ENCODE measurements around the gene DENND1A. TPM values are rescaled to one million over a fixed set of nuclear protein-coding genes. Genes with fewer than 3 reads are reported as not detected.

The DENND1A gene
- total RNA-seq, 1 donor from 2014 or later, result 25.2 TPM

DNA sequence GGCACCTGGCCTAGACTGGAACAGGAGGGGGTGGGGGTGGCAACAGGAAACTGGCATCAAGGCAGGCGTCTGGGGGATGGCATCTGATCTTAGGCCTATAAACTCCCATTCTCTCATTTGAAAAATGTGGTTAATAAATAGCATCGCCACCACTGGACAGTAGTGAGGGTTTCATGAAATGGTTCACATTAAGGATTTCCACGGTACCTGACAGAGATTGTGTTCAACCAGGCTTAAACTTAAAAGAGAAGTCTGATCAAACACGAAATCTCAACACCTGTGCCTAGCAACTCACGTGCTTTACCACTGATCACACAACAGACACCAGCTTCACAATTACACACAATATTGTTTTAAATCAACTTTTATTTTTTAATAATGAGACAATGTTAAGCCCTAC is 3.0 kb downstream of the DENND1A start:
- no peak for ATAC-seq (ENCODE audit: low read depth)
- POLR2A ChIA-PET, result no interaction called here
- peaks cover 38% of the 10 kb centered on the region for H3K4me1 Mint-ChIP-seq
- CTCF ChIA-PET, result no interaction called here
- no peak for DNase-seq
- intact Hi-C loops (cut with micrococcal nuclease), result loop anchor here (5.0 to 10.0 kb wide), 3 partner anchors 90 to 270 kb away; no protein-coding TSS in a partner anchor
- H3K27me3 Mint-ChIP-seq, result no peaks in the 10 kb centered on the region
- H3K9me3 Mint-ChIP-seq, result peaks cover 5% of the 10 kb centered on the region
- no peak overlapping the region for H3K27ac Mint-ChIP-seq
- TF ChIP-seq, protein P1, sequence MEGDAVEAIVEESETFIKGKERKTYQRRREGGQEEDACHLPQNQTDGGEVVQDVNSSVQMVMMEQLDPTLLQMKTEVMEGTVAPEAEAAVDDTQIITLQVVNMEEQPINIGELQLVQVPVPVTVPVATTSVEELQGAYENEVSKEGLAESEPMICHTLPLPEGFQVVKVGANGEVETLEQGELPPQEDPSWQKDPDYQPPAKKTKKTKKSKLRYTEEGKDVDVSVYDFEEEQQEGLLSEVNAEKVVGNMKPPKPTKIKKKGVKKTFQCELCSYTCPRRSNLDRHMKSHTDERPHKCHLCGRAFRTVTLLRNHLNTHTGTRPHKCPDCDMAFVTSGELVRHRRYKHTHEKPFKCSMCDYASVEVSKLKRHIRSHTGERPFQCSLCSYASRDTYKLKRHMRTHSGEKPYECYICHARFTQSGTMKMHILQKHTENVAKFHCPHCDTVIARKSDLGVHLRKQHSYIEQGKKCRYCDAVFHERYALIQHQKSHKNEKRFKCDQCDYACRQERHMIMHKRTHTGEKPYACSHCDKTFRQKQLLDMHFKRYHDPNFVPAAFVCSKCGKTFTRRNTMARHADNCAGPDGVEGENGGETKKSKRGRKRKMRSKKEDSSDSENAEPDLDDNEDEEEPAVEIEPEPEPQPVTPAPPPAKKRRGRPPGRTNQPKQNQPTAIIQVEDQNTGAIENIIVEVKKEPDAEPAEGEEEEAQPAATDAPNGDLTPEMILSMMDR (IDR thresholded peaks at IDR 0.05), result no peak
- no peak overlapping the region for H3K4me3 Mint-ChIP-seq
- H3K36me3 Mint-ChIP-seq (ENCODE audit: low read depth), result peaks cover 4% of the 10 kb centered on the region

DNA sequence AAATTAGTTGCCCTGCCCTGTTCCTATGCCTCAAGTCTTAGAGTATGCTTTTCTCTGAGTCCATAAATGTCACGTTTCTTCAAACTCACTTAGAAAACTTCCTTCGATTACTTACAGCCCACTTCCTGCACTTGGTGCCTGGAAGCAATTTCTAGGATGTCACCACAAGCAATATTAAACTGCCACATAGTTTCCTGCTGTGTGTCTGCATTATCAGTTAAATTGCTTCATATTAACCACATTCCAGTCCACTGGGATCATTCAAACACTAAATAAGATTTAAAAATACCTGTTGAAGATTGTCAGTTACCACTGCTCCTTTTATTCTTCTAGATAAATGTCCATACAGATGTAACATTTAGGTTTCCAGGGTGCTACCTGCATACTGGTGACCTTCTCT is 4.1 kb downstream of the DENND1A start:
- Mint-ChIP-seq H3K4me1 (peaks cover 35% of the 10 kb centered on the region), H3K4me3 (no peak overlapping the region)
- POLR2A ChIA-PET, result no interaction called here

DNA sequence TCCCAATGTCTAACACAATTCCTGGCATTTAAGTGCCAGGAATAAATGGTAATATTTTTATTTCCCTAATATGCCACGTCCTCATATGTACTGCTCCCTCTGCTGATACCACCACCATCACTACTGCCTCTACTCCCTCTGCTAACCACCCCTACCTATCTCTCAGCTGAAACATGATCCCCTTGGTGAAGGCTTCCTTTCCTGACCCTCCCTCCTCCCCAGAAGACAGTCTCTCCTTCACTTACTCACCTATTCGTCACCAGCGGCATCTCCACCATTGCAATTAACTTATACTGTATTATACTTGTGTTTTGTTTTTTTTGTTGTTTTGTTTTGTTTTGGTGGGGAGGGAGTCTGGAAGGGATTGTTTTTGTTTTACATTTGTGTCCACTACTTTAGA is 4.8 kb downstream of the DENND1A start:
- intact Hi-C loops (cut with micrococcal nuclease), result loop anchor here (5.0 to 10.0 kb wide), 3 partner anchors 88 to 272 kb away; no protein-coding TSS in a partner anchor
- no peak for DNase-seq
- Mint-ChIP-seq H3K4me3 (no peak overlapping the region), H3K36me3 (ENCODE audit: low read depth) (no peaks in the 10 kb centered on the region), H3K4me1 (peaks cover 28% of the 10 kb centered on the region), H3K27me3 (no peaks in the 10 kb centered on the region), H3K9me3 (peaks cover 5% of the 10 kb centered on the region), H3K27ac (no peak overlapping the region)
- no peak for ATAC-seq (ENCODE audit: low read depth)
- ChIA-PET POLR2A (no interaction called here), CTCF (interaction anchor here (0.9 kb wide), 1 partner anchor 15 kb away, joined by 3 read pairs; no protein-coding TSS in a partner anchor)
- TF ChIP-seq, protein P1 (IDR thresholded peaks at IDR 0.05), result no peak

More for the DNA sequence above, 4.1 kb downstream of the DENND1A start:
- DNase-seq (no peak), ATAC-seq (ENCODE audit: low read depth) (no peak)
- Mint-ChIP-seq H3K9me3 (peaks cover 5% of the 10 kb centered on the region), H3K36me3 (ENCODE audit: low read depth) (peaks cover 4% of the 10 kb centered on the region), H3K27me3 (no peaks in the 10 kb centered on the region), H3K27ac (no peak overlapping the region)
- TF ChIP-seq, protein P1 (IDR thresholded peaks at IDR 0.05), result no peak
- intact Hi-C loops (cut with micrococcal nuclease), result loop anchor here (5.0 to 10.0 kb wide), 3 partner anchors 89 to 271 kb away; no protein-coding TSS in a partner anchor
- CTCF ChIA-PET, result no interaction called here

DNA sequence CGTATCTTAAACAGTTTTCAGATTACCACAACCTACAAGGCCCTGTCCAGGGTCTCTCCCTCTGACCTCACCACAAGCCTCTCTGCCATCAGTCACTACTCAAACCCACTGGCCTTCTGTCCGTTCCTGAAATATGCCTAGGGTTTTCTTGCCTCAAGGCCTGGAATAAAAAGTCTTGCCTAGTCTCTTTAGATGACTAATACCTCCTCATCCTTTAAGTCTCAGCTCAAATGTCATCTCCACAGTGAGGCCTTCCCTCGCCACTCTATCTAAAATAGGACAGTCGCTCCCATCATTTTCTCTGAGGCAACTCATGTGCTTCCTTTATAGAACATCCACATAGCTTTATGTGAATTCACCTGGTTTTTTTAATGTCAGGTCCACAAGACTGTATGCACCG is 5.2 kb downstream of the DENND1A start:
- H3K4me3 Mint-ChIP-seq, result no peak overlapping the region

DNA sequence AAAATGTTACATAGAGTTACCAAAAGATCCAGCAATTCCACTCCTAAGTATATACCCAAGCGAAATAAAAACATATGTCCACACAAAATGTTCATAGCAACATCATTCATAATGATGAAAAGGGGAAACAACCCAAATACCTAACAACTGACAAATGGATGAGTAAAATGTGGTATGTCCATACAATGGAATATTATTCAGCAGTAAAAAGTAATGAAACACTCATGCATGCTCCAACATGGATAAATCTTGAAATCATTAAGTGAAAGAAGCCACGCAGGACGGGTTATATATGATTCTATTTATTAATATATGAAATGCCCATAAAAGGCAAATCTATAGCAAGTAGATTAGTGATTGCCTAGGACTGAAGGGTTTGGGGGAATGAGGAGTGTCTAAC is 6.0 kb downstream of the DENND1A start:
- intact Hi-C loops (cut with micrococcal nuclease), result loop anchor here (10.0 kb wide), 1 partner anchor 259 kb away; no protein-coding TSS in a partner anchor
- Mint-ChIP-seq H3K9me3 (peaks cover 5% of the 10 kb centered on the region), H3K27ac (no peak overlapping the region), H3K36me3 (ENCODE audit: low read depth) (no peaks in the 10 kb centered on the region), H3K27me3 (no peaks in the 10 kb centered on the region), H3K4me3 (no peak overlapping the region), H3K4me1 (peaks cover 23% of the 10 kb centered on the region)
- no peak for DNase-seq
- CTCF ChIA-PET, result no interaction called here
- ATAC-seq (ENCODE audit: low read depth), result no peak
- POLR2A ChIA-PET, result no interaction called here
- TF ChIP-seq, protein P1 (IDR thresholded peaks at IDR 0.05), result no peak

More for the DNA sequence above, 5.2 kb downstream of the DENND1A start:
- ChIA-PET POLR2A (no interaction called here), CTCF (interaction anchor here (0.9 kb wide), 1 partner anchor 16 kb away, joined by 3 read pairs; no protein-coding TSS in a partner anchor)
- Mint-ChIP-seq H3K9me3 (peaks cover 5% of the 10 kb centered on the region), H3K27ac (no peak overlapping the region), H3K36me3 (ENCODE audit: low read depth) (no peaks in the 10 kb centered on the region), H3K27me3 (no peaks in the 10 kb centered on the region), H3K4me1 (peaks cover 28% of the 10 kb centered on the region)
- intact Hi-C loops (cut with micrococcal nuclease), result loop anchor here (5.0 to 10.0 kb wide), 3 partner anchors 87 to 273 kb away; no protein-coding TSS in a partner anchor
- TF ChIP-seq, protein P1 (IDR thresholded peaks at IDR 0.05), result no peak
- DNase-seq (no peak), ATAC-seq (ENCODE audit: low read depth) (no peak)

Data from activated B cell treated with CpG ODN at 0.5 μM for 24 hours (primary cell).